RWPE2 (cell line): ENCODE measurements around the gene PLAGL2.
A peak's percentile ranks its signal among the peaks of the same experiment; 100 is the strongest.
"Not testable (repeated sequence)": the region's sequence is repeated elsewhere in the genome, so short reads cannot be mapped to it uniquely, and the experiment has no call there.

Experiments
- ATAC-seq: fragments of 200-7000 bp; cut with Tn5 transposase; 3 replicates; pipeline ENCODE4 v1.9.1; 2021; ENCODE audit warnings: low read depth
- DNase-seq: peaks from one replicate; pipeline ENCODE4 v3.0.0-alpha.2; 2020; ENCODE audit warnings: low spot score
- H3K27ac ChIP-seq: fragments of 450-650 bp; 2 replicates; pipeline ENCODE4 v1.5.1; 2017; ENCODE audit warnings: mild to moderate bottlenecking; ENCODE audit not compliant: poor library complexity, severe bottlenecking
- H3K27me3 ChIP-seq: fragments of 250-450 bp; sonication (Bioruptor Pico); 2 replicates; pipeline ENCODE4 v1.5.1; 2021; ENCODE audit warnings: mild to moderate bottlenecking, moderate library complexity; ENCODE audit not compliant: insufficient read depth, poor library complexity, severe bottlenecking
- H3K36me3 ChIP-seq: fragments of 250-450 bp; sonication (Bioruptor Pico); 2 replicates; pipeline ENCODE4 v1.5.1; 2020; ENCODE audit warnings: low read depth, mild to moderate bottlenecking, moderate library complexity
- H3K4me1 ChIP-seq: fragments of 250-450 bp; sonication (Bioruptor Pico); 2 replicates; pipeline ENCODE4 v1.5.1; 2021; ENCODE audit warnings: mild to moderate bottlenecking, moderate library complexity; ENCODE audit not compliant: insufficient read depth, poor library complexity, severe bottlenecking
- H3K4me3 ChIP-seq: fragments of 250-450 bp; sonication (Bioruptor Pico); 2 replicates; pipeline ENCODE4 v1.5.1; 2021; ENCODE audit warnings: mild to moderate bottlenecking, moderate library complexity; ENCODE audit not compliant: severe bottlenecking
- H3K9me3 ChIP-seq: fragments of 250-450 bp; sonication (Bioruptor Pico); 2 replicates; pipeline ENCODE4 v1.5.1; 2021; ENCODE audit warnings: mild to moderate bottlenecking, moderate library complexity; ENCODE audit not compliant: severe bottlenecking
- CTCF ChIP-seq: fragments of 450-650 bp; IDR thresholded peaks from one replicate; pipeline ENCODE4 v1.5.1; 2017; ENCODE audit warnings: mild to moderate bottlenecking, moderate library complexity; ENCODE audit not compliant: poor library complexity, severe bottlenecking

The PLAGL2 gene

GRCh38 chr20:32201296-32201976 is 6.1 kb downstream of the PLAGL2 start:
- peak overlapping the region; percentile 86 for H3K27ac ChIP-seq
- DNase-seq (no peak), ATAC-seq (no peak)
- no peaks in the 10 kb centered on the region for H3K9me3 ChIP-seq
- H3K27me3 ChIP-seq = no peaks in the 10 kb centered on the region
- H3K4me1 ChIP-seq = peaks cover 52% of the 10 kb centered on the region
- H3K36me3 ChIP-seq = peaks cover 78% of the 10 kb centered on the region
- no peak overlapping the region for H3K4me3 ChIP-seq
- no peak for TF ChIP-seq CTCF

- ATAC-seq (no peak), DNase-seq (no peak)
- Histone ChIP-seq H3K9me3 (no peaks in the 10 kb centered on the region), H3K27me3 (no peaks in the 10 kb centered on the region), H3K4me3 (no peak overlapping the region), H3K27ac (no peak overlapping the region), H3K4me1 (peaks cover 27% of the 10 kb centered on the region), H3K36me3 (peaks cover 85% of the 10 kb centered on the region)
- TF ChIP-seq CTCF = no peak
Measured at GRCh38 chr20:32199006-32199405, 8.5 kb downstream of the PLAGL2 start.

GRCh38 chr20:32197136-32197535 is 10.4 kb downstream of the PLAGL2 start:
- DNase-seq = peak; percentile 73
- not testable (repeated sequence) for ATAC-seq

GRCh38 chr20:32196613-32197012 is 10.9 kb downstream of the PLAGL2 start:
- not testable (repeated sequence) for DNase-seq, H3K27me3 ChIP-seq, H3K27ac ChIP-seq, H3K4me3 ChIP-seq, H3K4me1 ChIP-seq, ATAC-seq, H3K9me3 ChIP-seq
- H3K36me3 ChIP-seq = peaks cover 65% of the 10 kb centered on the region

More at GRCh38 chr20:32197136-32197535, 10.4 kb downstream of the PLAGL2 start:
- TF ChIP-seq CTCF = peak; percentile 23
- peaks cover 70% of the 10 kb centered on the region for H3K36me3 ChIP-seq
- H3K27ac ChIP-seq, H3K4me1 ChIP-seq, H3K4me3 ChIP-seq, H3K9me3 ChIP-seq, H3K27me3 ChIP-seq: not testable (repeated sequence)

GRCh38 chr20:32195581-32195980 is 12.0 kb downstream of the PLAGL2 start:
- Histone ChIP-seq H3K27ac (no peak overlapping the region), H3K27me3 (no peaks in the 10 kb centered on the region), H3K9me3 (no peaks in the 10 kb centered on the region), H3K4me1 (no peaks in the 10 kb centered on the region), H3K36me3 (peaks cover 54% of the 10 kb centered on the region), H3K4me3 (no peak overlapping the region)
- TF ChIP-seq CTCF = no peak
- ATAC-seq (no peak), DNase-seq (peak; percentile 42)
